NCI-H1417 (cell line): ENCODE measurements around the gene TUBGCP6.

Source experiments
- DNase-seq, 3 experiments: peaks; one replicate each; lab custom pipeline; 2025; lab: John Stamatoyannopoulos, UW

TUBGCP6 gene

GRCh38 chr22:50197000-50197800 lies 47.6 kb downstream of the TUBGCP6 start:
- DNase-seq = no peak

DNA sequence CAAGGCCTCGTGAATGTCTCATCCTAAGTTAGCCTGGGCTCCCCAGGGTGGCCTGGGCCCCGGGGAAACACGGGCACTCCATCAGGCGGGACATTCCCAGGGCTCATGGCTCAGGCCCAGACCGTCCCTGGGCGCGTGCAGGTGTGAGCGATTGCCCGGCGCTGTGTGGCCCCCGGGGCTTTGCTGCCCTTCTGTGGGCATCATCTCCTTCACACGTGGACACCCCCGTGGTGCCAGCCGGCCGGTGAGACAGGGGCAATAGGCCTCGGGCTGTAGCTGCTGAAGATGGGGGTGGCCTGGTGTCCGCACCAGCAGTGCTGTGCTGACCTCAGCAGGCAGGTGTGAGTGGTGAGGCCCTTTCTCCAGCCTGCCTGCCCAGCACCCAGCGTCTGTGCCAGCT lies 48.6 kb downstream of the TUBGCP6 start:
- no peak for DNase-seq

- DNase-seq = no peak
Observed at GRCh38 chr22:50194037-50194805, 50.6 kb downstream of the TUBGCP6 start.

GRCh38 chr22:50193621-50194020 lies 51.2 kb downstream of the TUBGCP6 start:
- DNase-seq = no peak

DNA sequence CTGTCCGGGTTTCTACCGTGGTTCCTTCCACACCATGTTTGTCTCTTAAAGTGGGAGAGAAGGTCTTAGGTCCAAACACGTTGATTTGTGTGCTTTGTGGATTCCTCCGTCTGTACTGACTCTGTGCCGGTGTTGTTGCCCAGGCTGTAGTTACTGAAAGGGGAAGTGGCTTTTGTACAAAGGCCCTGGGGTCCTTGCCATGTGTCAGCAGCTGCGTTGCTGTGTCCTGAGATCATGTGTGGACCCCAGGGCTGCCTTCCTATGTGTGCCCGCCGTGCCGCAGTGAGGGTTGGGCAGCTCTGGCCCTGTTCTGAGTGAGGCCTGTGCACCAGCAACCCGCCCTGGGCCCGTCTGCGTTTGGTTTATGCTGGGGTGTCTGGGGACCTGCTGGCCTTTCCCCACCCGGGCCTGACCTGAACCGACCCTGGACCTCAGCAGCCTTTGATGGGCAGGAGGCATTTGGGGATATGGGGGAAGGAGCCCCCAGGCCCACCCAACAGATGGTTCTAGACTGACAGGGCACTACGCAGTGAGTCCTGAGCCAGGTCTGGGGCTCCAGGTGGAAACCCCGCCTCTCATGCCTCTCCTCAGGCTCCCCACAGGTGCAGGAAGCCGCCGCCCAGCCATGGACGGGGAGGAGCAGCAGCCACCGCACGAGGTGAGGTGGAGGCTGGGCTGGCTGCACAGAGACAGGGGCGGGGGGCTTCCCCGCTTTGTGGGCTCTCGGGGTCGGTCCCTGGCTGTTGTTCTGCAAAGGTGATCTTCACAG lies 52.2 kb downstream of the TUBGCP6 start:
- no peak for DNase-seq

- no peak for DNase-seq
Observed at GRCh38 chr22:50190941-50191741, 53.7 kb downstream of the TUBGCP6 start.

DNA sequence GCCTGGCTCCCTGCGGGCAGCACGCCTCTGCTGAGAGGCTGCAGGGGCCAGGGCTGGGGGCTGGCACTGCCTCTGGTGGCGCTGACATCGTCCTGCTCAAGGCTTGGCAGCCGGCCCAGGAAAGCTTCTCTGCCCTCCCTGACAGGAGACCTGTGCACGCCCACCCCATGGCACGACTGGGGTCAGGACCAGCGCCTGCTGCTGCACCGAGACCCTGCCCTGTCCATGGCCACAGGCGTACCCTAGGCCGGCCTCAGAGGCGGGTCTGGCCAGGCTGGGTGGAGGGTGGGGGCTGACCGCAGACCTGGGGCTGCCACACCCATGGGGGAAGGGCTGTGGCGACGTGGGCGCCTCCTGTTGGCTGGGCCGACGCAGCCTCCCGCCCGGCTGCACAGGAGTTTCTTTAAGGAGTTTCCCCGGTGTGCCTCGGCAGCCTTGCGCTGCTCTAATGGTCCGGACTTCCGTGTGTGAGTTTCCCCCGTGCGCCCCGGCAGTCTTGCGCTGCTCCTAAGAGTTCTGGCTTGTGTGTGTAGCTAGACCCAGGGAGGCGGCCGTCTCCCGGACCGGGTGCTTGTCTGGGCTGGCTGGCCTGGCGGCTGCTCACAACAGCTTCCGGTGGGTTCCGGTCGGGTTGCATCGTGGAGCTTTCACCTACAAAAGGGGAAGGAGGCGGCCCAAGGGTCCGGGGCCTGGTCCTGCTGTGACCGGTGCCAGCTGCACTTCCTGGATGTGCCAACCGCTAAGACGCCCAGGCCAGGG lies 54.5 kb downstream of the TUBGCP6 start:
- DNase-seq = peak; percentile 4 to 37 (median 20)

- peak in 2 of 3 experiments; percentile 20 to 37 for DNase-seq
Observed at GRCh38 chr22:50189849-50190181, 55.0 kb downstream of the TUBGCP6 start.

GRCh38 chr22:50189184-50189848 lies 55.5 kb downstream of the TUBGCP6 start:
- peak in 2 of 3 experiments; percentile 28 to 55 for DNase-seq

- DNase-seq = no peak
Observed at GRCh38 chr22:50188356-50188755, 56.5 kb downstream of the TUBGCP6 start.

- DNase-seq = peak in 1 of 3 experiments; percentile 10
Observed at GRCh38 chr22:50186761-50187523, 57.9 kb downstream of the TUBGCP6 start.

- peak in 1 of 3 experiments; percentile 10 for DNase-seq
Observed at GRCh38 chr22:50186181-50186714, 58.6 kb downstream of the TUBGCP6 start.

DNA sequence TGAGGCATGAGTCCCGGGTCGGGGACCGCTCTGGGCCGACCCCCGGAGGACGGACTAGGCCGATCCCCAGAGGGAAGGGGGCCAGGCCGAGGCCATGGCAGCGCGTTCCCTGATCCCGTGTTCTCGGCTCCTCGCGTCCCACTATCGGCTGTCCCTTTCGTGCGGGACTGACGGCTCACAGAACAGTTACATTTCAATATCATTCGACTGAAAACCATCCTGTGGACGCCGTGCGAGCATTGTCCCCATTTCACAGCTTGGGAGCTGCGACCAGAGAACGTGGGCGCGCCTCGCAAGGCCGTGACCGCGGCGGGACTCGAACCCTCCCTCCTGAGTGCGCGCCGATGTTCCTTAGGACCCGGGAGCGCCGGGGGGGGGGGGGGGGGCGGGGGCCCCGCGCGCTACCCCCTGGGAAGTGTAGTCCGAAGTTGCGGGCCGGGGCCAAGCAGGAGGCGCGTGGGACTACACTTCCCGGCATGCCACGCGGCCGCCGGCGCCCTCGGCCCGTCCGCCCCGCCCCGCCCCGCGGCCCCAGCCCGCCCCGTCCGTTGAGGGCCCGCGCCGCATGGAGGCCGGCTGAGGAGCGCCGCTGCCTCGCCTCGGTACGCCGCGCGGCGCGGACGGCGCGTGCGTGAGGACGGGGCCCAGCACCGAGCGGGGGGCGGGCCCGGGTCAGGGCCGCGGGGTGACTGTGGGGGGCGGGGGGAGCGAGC lies 59.3 kb downstream of the TUBGCP6 start, which contains the start of gene TRABD:
Gene TRABD (plus strand): TSS at position 539 of the 713 bp plus-strand sequence. CDS start 7,148 bp downstream, outside the sequence.
- DNase-seq = peak; percentile 42 to 79 (median 69)

- no peak for DNase-seq
Observed at GRCh38 chr22:50184902-50185374, 59.9 kb downstream of the TUBGCP6 start.

DNA sequence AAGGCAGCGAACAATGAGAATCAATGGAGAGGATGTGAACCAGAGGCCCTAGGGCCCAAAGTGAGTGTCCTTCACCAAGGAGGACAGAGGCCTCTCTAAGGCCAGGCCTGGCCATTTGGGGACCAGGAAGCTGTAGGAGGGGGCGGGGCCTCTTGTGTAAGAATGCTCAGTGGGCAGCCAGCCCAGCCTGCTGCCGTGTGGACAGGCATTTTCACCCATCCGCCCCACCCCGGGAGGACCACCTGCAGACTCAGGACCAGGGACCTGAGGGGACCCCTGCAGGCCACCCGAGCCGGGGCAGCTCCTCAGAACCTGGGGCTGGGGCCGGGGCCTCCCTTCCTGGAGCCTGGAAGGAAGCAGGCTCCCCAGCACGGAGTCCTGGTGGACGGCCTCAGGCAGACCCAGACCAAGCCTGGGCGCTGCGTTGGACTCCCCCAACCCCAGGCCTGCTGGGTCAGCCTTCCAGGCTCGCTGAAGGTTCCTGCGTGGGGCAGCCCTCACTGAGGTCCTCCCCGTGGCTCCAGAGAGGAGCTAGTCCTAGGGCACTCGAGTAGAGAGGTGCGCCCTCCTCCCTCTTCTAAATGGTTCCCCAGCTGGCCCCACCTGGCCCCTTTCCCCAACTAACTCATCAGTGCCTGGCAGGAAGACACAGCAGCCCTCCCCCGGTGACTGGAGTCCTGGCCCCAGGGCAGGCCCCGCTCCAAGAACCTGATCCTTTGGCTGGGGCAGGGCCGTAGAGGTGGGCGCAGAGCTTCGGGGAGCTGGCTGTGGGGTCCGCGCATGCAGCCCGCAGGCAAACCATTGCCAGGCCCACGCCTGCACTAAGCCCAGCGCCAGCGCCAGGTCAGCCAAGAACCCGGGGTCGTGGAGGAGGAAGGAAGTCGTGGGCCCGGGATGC lies 60.6 kb downstream of the TUBGCP6 start:
- DNase-seq = no peak

DNA sequence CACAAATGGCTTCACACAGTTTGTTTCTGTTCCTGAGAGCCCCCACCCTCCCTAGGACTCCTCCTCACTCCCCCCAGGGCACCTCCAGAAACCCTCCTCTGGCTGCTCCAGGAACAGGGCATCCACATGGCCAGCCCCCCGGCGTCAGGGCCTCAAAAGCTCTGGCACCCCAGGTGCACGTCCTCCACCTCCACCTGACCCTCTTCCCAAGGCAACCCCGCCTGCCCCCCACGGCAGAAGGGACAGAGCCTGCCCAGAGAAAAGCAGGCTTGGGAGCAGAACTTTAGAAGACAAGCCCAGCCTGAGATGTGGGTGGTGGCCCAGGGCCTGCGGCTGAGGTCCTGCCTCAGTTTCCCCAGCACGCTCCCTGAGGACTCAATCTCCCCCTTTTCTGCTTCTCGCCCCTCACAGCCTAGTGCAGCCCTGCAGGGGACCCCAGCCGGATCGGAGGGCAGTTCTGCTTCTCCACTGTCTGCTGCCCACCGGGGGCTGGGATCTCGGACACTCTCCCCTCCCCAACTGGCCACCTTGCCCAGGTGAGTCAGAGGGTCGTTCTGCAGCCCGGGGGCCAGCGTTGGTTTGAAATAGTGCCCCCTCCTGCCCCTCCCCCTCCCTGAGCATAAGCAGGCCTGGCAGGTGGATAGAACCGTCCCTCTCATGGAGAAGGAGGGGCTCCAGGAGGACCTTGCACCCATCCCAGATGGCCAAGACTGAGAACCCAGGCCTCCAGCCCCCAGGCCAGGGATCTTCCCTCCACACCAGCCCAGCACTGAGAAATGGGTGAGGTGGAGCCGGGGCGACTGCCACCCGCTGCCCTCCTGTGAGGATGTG lies 61.5 kb downstream of the TUBGCP6 start:
- DNase-seq = no peak
